ENCODE measurements around the gene LCE1C. TPM values are rescaled to one million over a fixed set of nuclear protein-coding genes. Genes with fewer than 3 reads are reported as not detected.

The LCE1C gene
- total RNA-seq, 1 donor from 2014 or later: not detected

- Mint-ChIP-seq H3K9me3 (ENCODE audit: low read depth) (peaks cover 65% of the 10 kb centered on the region), H3K4me1 (ENCODE audit: low read depth) (no peaks in the 10 kb centered on the region), H3K27me3 (no peaks in the 10 kb centered on the region), H3K27ac (no peak overlapping the region), H3K36me3 (ENCODE audit: insufficient read depth) (peaks cover 3% of the 10 kb centered on the region), H3K4me3 (ENCODE audit: low read depth) (no peak overlapping the region)
- DNase-seq (ENCODE audit: low spot score, unreplicated experiment): no peak
- TF ChIP-seq, protein P1, sequence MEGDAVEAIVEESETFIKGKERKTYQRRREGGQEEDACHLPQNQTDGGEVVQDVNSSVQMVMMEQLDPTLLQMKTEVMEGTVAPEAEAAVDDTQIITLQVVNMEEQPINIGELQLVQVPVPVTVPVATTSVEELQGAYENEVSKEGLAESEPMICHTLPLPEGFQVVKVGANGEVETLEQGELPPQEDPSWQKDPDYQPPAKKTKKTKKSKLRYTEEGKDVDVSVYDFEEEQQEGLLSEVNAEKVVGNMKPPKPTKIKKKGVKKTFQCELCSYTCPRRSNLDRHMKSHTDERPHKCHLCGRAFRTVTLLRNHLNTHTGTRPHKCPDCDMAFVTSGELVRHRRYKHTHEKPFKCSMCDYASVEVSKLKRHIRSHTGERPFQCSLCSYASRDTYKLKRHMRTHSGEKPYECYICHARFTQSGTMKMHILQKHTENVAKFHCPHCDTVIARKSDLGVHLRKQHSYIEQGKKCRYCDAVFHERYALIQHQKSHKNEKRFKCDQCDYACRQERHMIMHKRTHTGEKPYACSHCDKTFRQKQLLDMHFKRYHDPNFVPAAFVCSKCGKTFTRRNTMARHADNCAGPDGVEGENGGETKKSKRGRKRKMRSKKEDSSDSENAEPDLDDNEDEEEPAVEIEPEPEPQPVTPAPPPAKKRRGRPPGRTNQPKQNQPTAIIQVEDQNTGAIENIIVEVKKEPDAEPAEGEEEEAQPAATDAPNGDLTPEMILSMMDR (IDR thresholded peaks at IDR 0.05; ENCODE audit: unreplicated experiment): no peak
Observed at GRCh38 chr1:152801333-152801732, 5.1 kb downstream of the LCE1C start.

DNA sequence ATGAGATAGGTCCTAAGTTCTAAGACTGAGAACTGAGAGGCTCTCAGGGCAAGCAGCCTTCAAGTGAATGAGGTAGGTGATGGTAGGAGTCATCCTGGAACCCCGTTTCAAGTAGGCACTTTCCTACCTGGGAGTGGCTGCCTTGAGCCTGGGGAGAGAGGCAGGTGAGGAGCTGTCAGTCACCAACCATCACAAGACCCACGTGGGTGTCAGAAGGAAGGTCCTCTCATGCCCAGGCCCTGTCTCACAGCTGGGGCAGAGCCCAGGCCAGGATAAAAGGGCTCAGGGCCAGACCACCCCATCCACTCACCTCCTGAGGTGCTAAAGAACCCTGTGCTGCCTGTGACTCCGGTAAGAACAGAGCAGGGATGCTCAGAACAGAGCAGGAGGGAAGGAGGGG is 10.0 kb downstream of the LCE1C start, which contains the start of gene LCE1D:
Gene LCE1D, plus strand, starts transcription at position 301 of the 400 bp plus-strand sequence. CDS start 1,074 bp downstream, outside the sequence.
- H3K4me1 Mint-ChIP-seq (ENCODE audit: low read depth): no peaks in the 10 kb centered on the region

GRCh38 chr1:152795686-152796085 is 10.8 kb downstream of the LCE1C start:
- Mint-ChIP-seq H3K36me3 (ENCODE audit: insufficient read depth) (peaks cover 3% of the 10 kb centered on the region), H3K4me3 (ENCODE audit: low read depth) (no peak overlapping the region), H3K27me3 (no peaks in the 10 kb centered on the region), H3K9me3 (ENCODE audit: low read depth) (peaks cover 59% of the 10 kb centered on the region), H3K4me1 (ENCODE audit: low read depth) (no peaks in the 10 kb centered on the region), H3K27ac (no peak overlapping the region)
- DNase-seq (ENCODE audit: low spot score, unreplicated experiment): no peak
- TF ChIP-seq, protein P1 (IDR thresholded peaks at IDR 0.05; ENCODE audit: unreplicated experiment): no peak

More for the DNA sequence above, 10.0 kb downstream of the LCE1C start, which contains the start of gene LCE1D:
- Mint-ChIP-seq H3K27ac (no peak within 1 kb of the TSS), H3K9me3 (ENCODE audit: low read depth) (peaks cover 59% of the 10 kb centered on the region), H3K27me3 (no peaks in the 10 kb centered on the region), H3K4me3 (ENCODE audit: low read depth) (no peak within 1 kb of the TSS), H3K36me3 (ENCODE audit: insufficient read depth) (peaks cover 3% of the 10 kb centered on the region)
- DNase-seq (ENCODE audit: low spot score, unreplicated experiment): no peak
- TF ChIP-seq, protein P1 (IDR thresholded peaks at IDR 0.05; ENCODE audit: unreplicated experiment): no peak

DNA sequence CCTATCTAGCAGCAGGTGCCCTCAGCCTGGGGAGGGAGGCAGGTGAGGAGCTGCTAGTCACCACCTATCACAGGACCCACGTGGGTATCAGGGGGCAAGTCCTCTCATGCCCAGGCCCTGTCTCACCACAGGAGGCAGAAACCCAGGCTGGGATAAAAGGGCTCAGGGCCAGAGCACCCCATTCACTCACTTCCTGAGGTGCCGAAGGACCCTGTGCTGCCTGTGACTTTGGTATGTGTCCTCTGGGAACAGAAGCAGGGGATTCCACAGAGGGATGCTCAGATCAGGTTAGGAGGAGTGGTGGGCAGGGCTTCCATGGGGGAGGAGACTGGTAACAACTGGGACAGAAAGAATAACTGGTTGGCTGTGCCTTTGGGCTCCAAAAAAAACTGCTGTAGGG is 20.4 kb downstream of the LCE1C start, which contains the start of gene LCE1E:
Gene LCE1E, plus strand, starts transcription at position 181 of the 400 bp plus-strand sequence. CDS start 1,043 bp downstream, outside the sequence.
- no peak within 1 kb of the TSS for H3K27ac Mint-ChIP-seq
- H3K27me3 Mint-ChIP-seq: no peaks in the 10 kb centered on the region
- H3K4me3 Mint-ChIP-seq (ENCODE audit: low read depth): no peak within 1 kb of the TSS
- no peak for DNase-seq (ENCODE audit: low spot score, unreplicated experiment)
- H3K4me1 Mint-ChIP-seq (ENCODE audit: low read depth): no peaks in the 10 kb centered on the region
- H3K9me3 Mint-ChIP-seq (ENCODE audit: low read depth): peaks cover 59% of the 10 kb centered on the region
- H3K36me3 Mint-ChIP-seq (ENCODE audit: insufficient read depth): peaks cover 2% of the 10 kb centered on the region
- TF ChIP-seq, protein P1 (IDR thresholded peaks at IDR 0.05; ENCODE audit: unreplicated experiment): no peak

DNA sequence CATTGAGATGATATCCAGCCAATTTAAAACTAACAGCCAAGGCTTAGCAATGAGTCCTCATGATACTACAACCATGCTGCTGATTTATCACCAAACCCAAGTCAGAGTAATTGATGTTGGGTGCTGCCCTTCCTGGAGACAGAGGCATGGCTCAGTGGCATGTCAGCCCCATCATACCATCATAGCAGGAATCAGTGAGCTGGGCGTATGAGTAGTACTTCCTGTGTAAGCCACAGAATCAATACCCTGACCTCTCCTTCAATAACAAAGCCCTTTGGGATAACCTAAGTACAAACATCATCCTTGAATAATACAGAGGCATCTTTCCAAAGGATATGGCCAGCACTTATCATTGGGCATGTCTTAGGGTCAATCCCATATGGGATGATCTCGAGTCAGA is 23.4 kb downstream of the LCE1C start:
- Mint-ChIP-seq H3K36me3 (ENCODE audit: insufficient read depth) (peaks cover 1% of the 10 kb centered on the region), H3K27me3 (no peaks in the 10 kb centered on the region), H3K9me3 (ENCODE audit: low read depth) (peaks cover 58% of the 10 kb centered on the region), H3K4me3 (ENCODE audit: low read depth) (no peak overlapping the region), H3K27ac (no peak overlapping the region), H3K4me1 (ENCODE audit: low read depth) (no peaks in the 10 kb centered on the region)
- TF ChIP-seq, protein P1 (IDR thresholded peaks at IDR 0.05; ENCODE audit: unreplicated experiment): no peak
- DNase-seq (ENCODE audit: low spot score, unreplicated experiment): no peak

Measured in progenitor cell of endocrine pancreas (in vitro differentiated cells).